A673 (cell line): ENCODE results near the gene SRRD. TPM values are rescaled to one million over a fixed set of nuclear protein-coding genes. Genes with fewer than 3 reads are reported as not detected.
A peak's percentile ranks its signal among the peaks of the same experiment; 100 is the strongest.

Experiments used
- Bru-seq: library from RNA; stranded (reverse); fragments of 400-500 nt; gene quantifications from one replicate; lab custom pipeline; 2021; lab: Mats Ljungman, UMichigan
- BruChase-seq, 2 experiments: library from RNA; stranded (reverse); fragments of 400-500 nt; gene quantifications; one replicate each; lab custom pipeline; 2021; lab: Mats Ljungman, UMichigan
- BruUV-seq: library from RNA; stranded (reverse); fragments of 400-500 nt; replicated peaks from 2 replicates; lab custom pipeline; 2021; lab: Mats Ljungman, UMichigan
- CTCF ChIA-PET: fragments of 300-600 bp; sonication (Branson Sonifier 250); formaldehyde crosslinking; loops from one replicate; lab custom pipeline; 2022; ENCODE audit warnings: antibody characterized with exemption; lab: Charles Lee
- POLR2A ChIA-PET: fragments of 300-600 bp; sonication (Branson Sonifier 250); formaldehyde crosslinking; loops from one replicate; lab custom pipeline; 2022; ENCODE audit warnings: antibody characterized with exemption; ENCODE audit not compliant: low non-redundant PET; lab: Charles Lee
- DNase-seq: peaks from one replicate; pipeline ENCODE4 v3.0.0-alpha.2; 2015; ENCODE audit warnings: low spot score
- H3K27ac ChIP-seq: fragments of 200-600 bp; sonication (generic); 2 replicates; pipeline ENCODE4 v1.5.1; 2016; ENCODE audit warnings: mixed run types, low read depth, mild to moderate bottlenecking, mixed read lengths, antibody characterized with exemption, low read length; ENCODE audit not compliant: poor library complexity, severe bottlenecking
- H3K27me3 ChIP-seq: fragments of 200-600 bp; sonication (generic); replicated peaks from 2 replicates; pipeline ENCODE4 v1.6.1; 2017; ENCODE audit warnings: mixed run types, low read depth, mild to moderate bottlenecking, mixed read lengths, antibody characterized with exemption, low read length; ENCODE audit not compliant: insufficient read depth, poor library complexity
- H3K36me3 ChIP-seq: fragments of 200-600 bp; sonication (generic); 2 replicates; pipeline ENCODE4 v1.6.1; 2016; ENCODE audit warnings: mixed run types, mild to moderate bottlenecking, mixed read lengths, antibody characterized with exemption, low read length; ENCODE audit not compliant: insufficient read depth, poor library complexity, severe bottlenecking
- H3K4me1 ChIP-seq: fragments of 200-600 bp; sonication (generic); 2 replicates; pipeline ENCODE4 v1.6.1; 2017; ENCODE audit warnings: mixed run types, mild to moderate bottlenecking, mixed read lengths, antibody characterized with exemption, low read length; ENCODE audit not compliant: insufficient read depth, poor library complexity, severe bottlenecking
- H3K4me3 ChIP-seq: fragments of 200-600 bp; sonication (generic); 2 replicates; pipeline ENCODE4 v1.5.1; 2016; ENCODE audit warnings: low read depth, mixed run types, mild to moderate bottlenecking, mixed read lengths, low read length; ENCODE audit not compliant: poor library complexity, severe bottlenecking
- H3K9me3 ChIP-seq: fragments of 200-600 bp; sonication (generic); 2 replicates; pipeline ENCODE4 v1.6.1; 2016; ENCODE audit warnings: mixed run types, low read depth, mild to moderate bottlenecking, mixed read lengths, antibody characterized with exemption, low read length; ENCODE audit not compliant: poor library complexity, severe bottlenecking
- CTCF ChIP-seq: fragments of 300-800, 200-600 bp; sonication (generic); conservative IDR thresholded peaks from 2 replicates; pipeline ENCODE4 v1.5.1; 2017; ENCODE audit warnings: low read depth, mild to moderate bottlenecking, antibody characterized with exemption, low read length, moderate library complexity, mixed read lengths
- EZH2 ChIP-seq: fragments of 200-600 bp; sonication (generic); IDR thresholded peaks from 2 replicates; pipeline ENCODE4 v1.6.1; 2017; ENCODE audit warnings: borderline replicate concordance, low read depth, mild to moderate bottlenecking, mixed read lengths, antibody characterized with exemption, low read length; ENCODE audit not compliant: poor library complexity, severe bottlenecking
- intact Hi-C: fragments of 100-400 bp; cut with micrococcal nuclease; formaldehyde crosslinking; loops from one replicate; pipeline ENCODE4 v1.10.0; 2022; ENCODE audit not compliant: unreplicated experiment
- long read RNA-seq: library from polyadenylated mRNA; stranded (forward); transcript quantifications from one replicate; pipeline ENCODE4 v2.0.0, GENCODE V29; 2022
- total RNA-seq: library from RNA; stranded (reverse); gene quantifications from 2 replicates; pipeline ENCODE4 v1.2.3, GENCODE V29; 2021

SRRD gene, protein sequence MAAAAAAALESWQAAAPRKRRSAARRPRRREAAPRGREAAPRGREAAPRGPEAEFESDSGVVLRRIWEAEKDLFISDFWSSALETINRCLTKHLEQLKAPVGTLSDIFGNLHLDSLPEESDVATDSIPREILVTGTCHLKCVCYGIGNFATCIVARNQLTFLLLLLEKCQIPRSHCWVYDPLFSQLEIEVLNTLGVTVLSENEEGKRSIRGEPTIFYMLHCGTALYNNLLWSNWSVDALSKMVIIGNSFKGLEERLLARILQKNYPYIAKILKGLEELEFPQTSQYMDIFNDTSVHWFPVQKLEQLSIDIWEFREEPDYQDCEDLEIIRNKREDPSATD
- 28.8 and 33.9 TPM in 2 replicates for total RNA-seq
- percentile 80 among the genes with signal in this experiment for Bru-seq, nascent RNA
- BruChase-seq, experiment 1, labeled RNA remaining after a 2-hour chase, result percentile 83 among the genes with signal in this experiment
- percentile 82 among the genes with signal in this experiment for BruChase-seq, experiment 2, labeled RNA remaining after a 6-hour chase
- long read RNA-seq, full-length matches to known transcripts, result 58 of 71 reads
- long read RNA-seq, partial matches to known transcripts, result 4 of 71 reads
- long read RNA-seq, other reads (novel, unspliced or antisense), result 9 of 71 reads

DNA sequence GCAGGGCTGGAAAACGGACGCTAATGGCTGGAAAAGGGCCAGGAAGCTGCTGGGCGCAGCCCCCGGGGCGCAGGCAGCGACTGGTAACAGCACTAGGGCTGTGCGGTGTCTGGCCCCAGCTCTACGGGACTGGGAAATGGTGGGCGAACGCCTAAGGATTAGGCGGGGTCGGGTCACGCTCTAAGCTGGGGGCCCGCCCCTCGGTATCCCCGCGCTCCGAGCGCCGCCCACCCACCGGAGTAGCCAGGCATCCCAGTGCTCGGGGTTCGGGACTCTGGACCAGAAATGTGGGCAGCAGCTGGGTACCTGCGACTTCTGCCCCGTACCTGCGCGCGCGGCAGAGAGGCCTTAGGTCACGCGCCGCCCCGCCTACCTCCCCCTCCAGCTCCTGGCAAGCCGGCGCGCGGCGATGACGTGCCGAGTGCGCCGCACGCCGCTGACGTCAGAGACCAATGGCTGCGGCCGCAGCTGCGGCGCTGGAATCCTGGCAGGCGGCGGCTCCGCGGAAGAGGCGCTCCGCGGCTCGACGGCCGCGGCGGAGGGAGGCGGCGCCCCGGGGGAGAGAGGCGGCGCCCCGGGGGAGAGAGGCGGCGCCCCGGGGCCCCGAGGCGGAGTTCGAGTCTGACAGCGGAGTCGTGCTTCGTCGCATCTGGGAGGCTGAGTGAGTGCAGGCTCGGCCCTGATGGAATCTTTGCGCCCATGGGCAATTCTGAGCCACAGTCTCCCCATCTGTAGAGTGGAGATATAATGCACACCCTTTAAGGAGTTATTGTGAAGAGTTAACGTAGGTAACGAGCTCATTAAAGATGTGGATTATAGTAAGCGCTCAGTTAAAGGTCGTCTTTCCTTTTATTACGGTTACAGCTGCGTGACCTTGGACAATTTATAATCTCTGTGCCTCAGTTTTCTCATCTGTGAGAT lies at the start of gene SRRD, which contains the start of gene HPS4:
TSS of gene SRRD (plus strand) at position 439 of the 921 bp plus-strand sequence. CDS start at position 453, 14 bp downstream.
TSS of gene HPS4 (minus strand) at position 345 of the 921 bp plus-strand sequence. CDS start 2,021 bp downstream, outside the sequence.
- peaks cover 13% of the 10 kb centered on the region for H3K36me3 ChIP-seq
- ChIA-PET POLR2A (interaction anchor here (0.6 kb wide), 1 partner anchor 1369 kb away, joined by 4 read pairs; no protein-coding TSS in a partner anchor), CTCF (interaction anchor here (0.7 kb wide), 2 partner anchors 22 to 182 kb away, joined by 3 to 4 read pairs; no protein-coding TSS in a partner anchor)
- H3K4me1 ChIP-seq, result peaks cover 39% of the 10 kb centered on the region
- no TSS peak for BruUV-seq
- peak within 1 kb of the TSS; percentile 97 for H3K4me3 ChIP-seq
- peak; percentile 93 for DNase-seq
- H3K27me3 ChIP-seq, result no peaks in the 10 kb centered on the region
- TF ChIP-seq CTCF, result no peak
- no peak for TF ChIP-seq EZH2
- no peaks in the 10 kb centered on the region for H3K9me3 ChIP-seq
- intact Hi-C loops, result no loop called here
- H3K27ac ChIP-seq, result peak within 1 kb of the TSS; percentile 94

DNA sequence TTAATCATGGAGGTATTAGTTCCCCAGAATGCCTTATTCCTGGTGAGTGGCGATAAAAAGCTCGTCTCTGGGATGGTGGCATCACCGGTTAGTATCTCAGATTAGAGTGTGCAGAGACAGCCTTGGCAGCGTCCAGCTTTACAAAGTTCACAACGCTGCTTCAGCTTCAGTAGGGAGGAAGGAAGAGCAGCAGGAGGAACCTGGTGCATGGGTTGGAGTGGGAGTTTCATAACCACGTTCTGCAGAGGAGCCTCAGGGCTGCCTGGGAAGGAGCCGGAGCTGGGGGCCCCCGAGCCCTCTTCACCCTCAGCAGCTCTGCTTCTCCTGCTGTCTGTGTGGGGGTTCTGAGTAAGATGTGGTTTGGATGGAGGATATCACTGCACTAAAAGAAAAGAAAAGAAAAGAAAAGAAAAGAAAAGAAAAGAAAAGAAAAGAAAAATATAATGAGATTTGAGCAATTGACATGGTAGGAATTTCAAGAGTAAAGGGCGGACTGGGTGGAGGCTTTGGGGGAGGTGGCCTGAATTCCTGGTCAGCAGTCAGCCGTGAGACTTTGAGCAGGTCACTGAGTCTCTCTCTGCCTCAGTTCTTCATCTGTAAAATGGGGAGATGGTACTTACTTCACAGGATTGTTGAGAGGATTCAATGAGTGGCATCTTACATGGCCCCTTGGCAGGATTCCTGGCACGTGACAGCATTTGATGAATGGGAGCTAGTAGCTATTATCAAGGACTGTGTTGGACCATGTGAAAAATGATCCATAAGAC lies 48.2 kb upstream of the SRRD start:
- no peaks in the 10 kb centered on the region for H3K36me3 ChIP-seq
- no peaks in the 10 kb centered on the region for H3K4me1 ChIP-seq
- ChIA-PET POLR2A (no interaction called here), CTCF (interaction anchor here (0.6 kb wide), 1 partner anchor 66 kb away, joined by 3 read pairs; no protein-coding TSS in a partner anchor)
- intact Hi-C loops, result no loop called here
- BruUV-seq, result no TSS peak
- no peak overlapping the region for H3K4me3 ChIP-seq
- no peak for TF ChIP-seq CTCF
- TF ChIP-seq EZH2, result no peak
- no peaks in the 10 kb centered on the region for H3K27me3 ChIP-seq
- H3K27ac ChIP-seq, result no peak overlapping the region
- no peak for DNase-seq
- H3K9me3 ChIP-seq, result no peaks in the 10 kb centered on the region
